ENCODE results near the gene GPC3.
"Not testable (repeated sequence)": the region's sequence is repeated elsewhere in the genome, so short reads cannot be mapped to it uniquely, and the experiment has no call there.

GPC3 gene

GRCh38 chrX:133527415-133527814, 458.0 kb downstream of the GPC3 start:
- DNase-seq (ENCODE audit: low read depth, low spot score): no peak

DNA sequence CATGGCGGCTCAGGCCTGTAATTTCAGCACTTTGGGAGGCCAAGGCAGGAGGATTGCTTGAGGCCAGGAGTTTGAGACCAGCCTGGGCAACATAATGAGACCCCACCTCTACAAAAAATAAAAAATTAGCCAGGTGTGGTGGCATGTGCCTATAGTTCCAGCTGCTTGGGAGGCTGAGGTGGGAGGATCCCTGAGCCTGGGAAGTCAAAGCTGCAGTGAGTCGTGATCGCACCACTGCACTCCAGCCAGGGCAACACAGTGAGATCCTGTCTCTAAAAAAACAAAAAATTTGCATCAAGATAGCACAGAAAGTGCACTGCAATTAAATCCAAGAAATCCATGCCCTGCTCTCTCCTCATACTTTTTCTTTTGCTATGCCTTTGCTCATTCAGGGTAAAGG, 458.6 kb downstream of the GPC3 start:
- DNase-seq (ENCODE audit: low read depth, low spot score): not testable (repeated sequence)

GRCh38 chrX:133523526-133523925, 461.9 kb downstream of the GPC3 start:
- DNase-seq (ENCODE audit: low read depth, low spot score): no peak

- no peak for DNase-seq (ENCODE audit: low read depth, low spot score)
Observed at GRCh38 chrX:133523081-133523487, 462.3 kb downstream of the GPC3 start.

- no peak for DNase-seq (ENCODE audit: low read depth, low spot score)
Observed at GRCh38 chrX:133516686-133517085, 468.7 kb downstream of the GPC3 start.

GRCh38 chrX:133514486-133514885, 470.9 kb downstream of the GPC3 start:
- no peak for DNase-seq (ENCODE audit: low read depth, low spot score)

- DNase-seq (ENCODE audit: low read depth, low spot score): no peak
Observed at GRCh38 chrX:133513123-133513522, 472.3 kb downstream of the GPC3 start.

DNA sequence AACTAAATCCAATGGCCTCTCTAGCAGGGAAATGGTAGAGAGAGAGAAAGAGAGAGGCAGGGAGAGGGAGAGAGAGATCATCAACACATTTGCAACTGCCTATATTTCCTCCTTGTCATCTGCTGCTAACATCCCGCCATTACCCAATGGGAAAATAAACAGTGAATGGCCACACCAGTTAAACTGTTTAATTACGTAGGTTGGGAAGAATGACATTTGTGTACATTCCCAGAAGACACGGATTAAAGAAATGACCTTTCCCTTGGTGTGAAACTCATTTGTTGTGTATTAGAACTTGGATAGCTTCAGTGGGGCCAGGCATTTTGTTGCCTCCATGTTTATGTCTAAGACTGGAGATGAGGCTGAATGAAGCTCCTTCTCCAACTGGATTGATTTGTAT, 474.4 kb downstream of the GPC3 start:
- DNase-seq (ENCODE audit: low read depth, low spot score): no peak

DNA sequence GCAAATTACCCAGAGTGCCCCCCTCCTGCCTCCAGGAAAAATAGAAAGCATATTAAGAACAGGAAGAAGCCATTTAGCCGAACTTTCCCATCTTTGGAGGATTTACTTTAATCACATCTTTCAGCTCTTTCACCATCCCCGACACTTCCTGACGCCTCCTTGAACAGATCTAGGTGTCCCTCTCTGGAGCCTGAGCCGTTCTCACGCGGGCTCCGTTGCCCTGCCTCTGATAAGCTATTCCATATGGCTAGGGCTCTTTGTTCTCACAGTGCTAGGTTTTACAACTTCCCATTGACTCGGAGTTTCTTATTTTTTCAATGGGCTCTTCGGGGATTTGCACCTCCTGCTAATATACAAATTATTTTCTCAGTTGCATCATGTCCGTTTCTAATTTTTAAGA, 488.0 kb downstream of the GPC3 start:
- DNase-seq (ENCODE audit: low read depth, low spot score): no peak

DNA sequence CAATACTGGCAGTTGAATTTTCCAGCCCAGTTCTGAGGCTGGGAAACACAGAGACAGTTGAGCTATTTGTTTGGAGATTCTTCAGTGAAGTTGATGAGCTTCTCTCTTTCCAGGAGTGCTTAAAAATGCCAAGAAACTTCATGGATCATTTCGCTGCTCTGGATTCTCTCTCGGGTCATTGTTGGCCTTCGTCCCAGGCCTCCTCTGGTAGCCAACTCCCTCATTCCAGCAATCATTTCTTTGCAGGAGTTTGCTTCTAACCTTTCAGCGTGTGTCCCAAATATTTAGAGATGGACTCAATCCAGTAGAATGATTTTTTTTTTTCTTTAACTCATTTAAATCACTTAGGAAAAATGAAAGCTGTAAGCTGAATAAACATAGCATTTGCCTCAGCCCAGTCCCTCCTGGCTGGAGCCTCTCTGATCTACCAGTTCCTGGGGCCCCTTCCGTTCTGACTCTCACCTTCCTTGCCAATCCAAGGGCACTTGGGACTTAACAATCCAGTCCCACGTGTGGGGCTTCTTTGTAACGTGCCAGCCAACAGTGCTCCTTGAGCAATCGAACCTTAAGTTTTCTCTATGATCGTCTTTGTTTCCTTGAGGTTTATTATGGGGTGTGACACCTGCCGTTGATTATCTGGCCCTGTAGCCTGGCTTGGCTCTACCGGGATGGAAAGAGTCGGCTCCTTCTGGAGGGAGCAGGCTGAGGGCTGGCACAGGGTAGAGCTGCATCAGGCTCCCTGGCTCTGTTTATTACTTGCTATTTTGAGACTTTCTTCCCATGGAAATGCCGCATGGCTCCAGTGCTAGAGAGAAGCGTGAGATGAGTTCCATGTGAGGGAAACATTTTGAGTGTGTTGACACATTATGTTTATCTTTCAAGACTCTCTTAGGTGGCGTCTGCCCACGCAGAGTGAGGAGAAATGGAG, 489.7 kb downstream of the GPC3 start:
- DNase-seq (ENCODE audit: low read depth, low spot score): no peak

GRCh38 chrX:133493366-133493765, 492.0 kb downstream of the GPC3 start:
- DNase-seq (ENCODE audit: low read depth, low spot score): no peak

- DNase-seq (ENCODE audit: low read depth, low spot score): no peak
Observed at GRCh38 chrX:133490955-133491354, 494.4 kb downstream of the GPC3 start.
